ENCODE data around the gene FBXW9. TPM values are rescaled to one million over a fixed set of nuclear protein-coding genes. Genes with fewer than 3 reads are reported as not detected.
"Not testable (repeated sequence)": the region's sequence is repeated elsewhere in the genome, so short reads cannot be mapped to it uniquely, and the experiment has no call there.

Gene FBXW9
- total RNA-seq, 1 donor from 2014 or later: 8.0 TPM

GRCh38 chr19:12680034-12680433, 16.4 kb downstream of the FBXW9 start:
- H3K4me1 Mint-ChIP-seq (ENCODE audit: unreplicated experiment): peaks cover 6% of the 10 kb centered on the region
- H3K36me3 Mint-ChIP-seq (ENCODE audit: low read depth, unreplicated experiment): peaks cover 21% of the 10 kb centered on the region
- H3K27ac Mint-ChIP-seq (ENCODE audit: unreplicated experiment): peak overlapping the region; percentile 57
- H3K9me3 Mint-ChIP-seq (ENCODE audit: unreplicated experiment): no peaks in the 10 kb centered on the region
- H3K27me3 Mint-ChIP-seq (ENCODE audit: unreplicated experiment): peaks cover 21% of the 10 kb centered on the region
- H3K4me3 Mint-ChIP-seq (ENCODE audit: unreplicated experiment): peak overlapping the region; percentile 76
- no peak for TF ChIP-seq CTCF (IDR thresholded peaks at IDR 0.05; ENCODE audit: unreplicated experiment)
- DNase-seq (ENCODE audit: low spot score): no peak

- peaks cover 33% of the 10 kb centered on the region for H3K36me3 Mint-ChIP-seq (ENCODE audit: low read depth, unreplicated experiment)
- not testable (repeated sequence) for DNase-seq (ENCODE audit: low spot score); H3K9me3 Mint-ChIP-seq (ENCODE audit: unreplicated experiment); H3K4me3 Mint-ChIP-seq (ENCODE audit: unreplicated experiment); H3K27ac Mint-ChIP-seq (ENCODE audit: unreplicated experiment)
- peaks cover 25% of the 10 kb centered on the region for H3K27me3 Mint-ChIP-seq (ENCODE audit: unreplicated experiment)
- H3K4me1 Mint-ChIP-seq (ENCODE audit: unreplicated experiment): peaks cover 16% of the 10 kb centered on the region
These were observed 18.4 kb downstream of the FBXW9 start for GRCh38 chr19:12678039-12678438.

- no peaks in the 10 kb centered on the region for H3K9me3 Mint-ChIP-seq (ENCODE audit: unreplicated experiment)
- H3K36me3 Mint-ChIP-seq (ENCODE audit: low read depth, unreplicated experiment): peaks cover 38% of the 10 kb centered on the region
- peaks cover 22% of the 10 kb centered on the region for H3K27me3 Mint-ChIP-seq (ENCODE audit: unreplicated experiment)
- H3K4me3 Mint-ChIP-seq (ENCODE audit: unreplicated experiment): peak overlapping the region; percentile 66
- H3K4me1 Mint-ChIP-seq (ENCODE audit: unreplicated experiment): peaks cover 18% of the 10 kb centered on the region
- no peak for TF ChIP-seq CTCF (IDR thresholded peaks at IDR 0.05; ENCODE audit: unreplicated experiment)
- no peak for DNase-seq (ENCODE audit: low spot score)
- no peak overlapping the region for H3K27ac Mint-ChIP-seq (ENCODE audit: unreplicated experiment)
These were observed 19.5 kb downstream of the FBXW9 start for GRCh38 chr19:12676928-12677327.

- peaks cover 24% of the 10 kb centered on the region for H3K27me3 Mint-ChIP-seq (ENCODE audit: unreplicated experiment)
- peak; percentile 92 for DNase-seq (ENCODE audit: low spot score)
- TF ChIP-seq CTCF (IDR thresholded peaks at IDR 0.05; ENCODE audit: unreplicated experiment): peak; percentile 85
- H3K9me3 Mint-ChIP-seq (ENCODE audit: unreplicated experiment): no peaks in the 10 kb centered on the region
- peak overlapping the region; percentile 42 for H3K27ac Mint-ChIP-seq (ENCODE audit: unreplicated experiment)
- peak overlapping the region; percentile 66 for H3K4me3 Mint-ChIP-seq (ENCODE audit: unreplicated experiment)
- peaks cover 40% of the 10 kb centered on the region for H3K36me3 Mint-ChIP-seq (ENCODE audit: low read depth, unreplicated experiment)
- peaks cover 20% of the 10 kb centered on the region for H3K4me1 Mint-ChIP-seq (ENCODE audit: unreplicated experiment)
These were observed 20.0 kb downstream of the FBXW9 start for GRCh38 chr19:12676384-12676792.

GRCh38 chr19:12675940-12676339, 20.5 kb downstream of the FBXW9 start:
- Mint-ChIP-seq H3K36me3 (ENCODE audit: low read depth, unreplicated experiment) (peaks cover 36% of the 10 kb centered on the region), H3K4me3 (ENCODE audit: unreplicated experiment) (no peak overlapping the region), H3K9me3 (ENCODE audit: unreplicated experiment) (no peaks in the 10 kb centered on the region), H3K27me3 (ENCODE audit: unreplicated experiment) (peaks cover 20% of the 10 kb centered on the region), H3K27ac (ENCODE audit: unreplicated experiment) (no peak overlapping the region), H3K4me1 (ENCODE audit: unreplicated experiment) (peaks cover 16% of the 10 kb centered on the region)
- DNase-seq (ENCODE audit: low spot score): no peak
- TF ChIP-seq CTCF (IDR thresholded peaks at IDR 0.05; ENCODE audit: unreplicated experiment): no peak

Data from endothelial cell (in vitro differentiated cells).